C4-2B (cell line): ENCODE results near the gene ZNF652.

Source experiments
- H3K27ac ChIP-seq: fragments of 450-650 bp; 2 replicates; pipeline ENCODE4 v1.5.1; 2017
- ZFX ChIP-seq: fragments of 450-650 bp; IDR thresholded peaks from 2 replicates; pipeline ENCODE4 v1.6.1; 2017
- TF ChIP-seq, protein P1 (sequence below): fragments of 450-650 bp; conservative IDR thresholded peaks from 2 replicates; pipeline ENCODE4 v1.5.1; 2017; ENCODE audit warnings: mild to moderate bottlenecking

The ZNF652 gene

DNA sequence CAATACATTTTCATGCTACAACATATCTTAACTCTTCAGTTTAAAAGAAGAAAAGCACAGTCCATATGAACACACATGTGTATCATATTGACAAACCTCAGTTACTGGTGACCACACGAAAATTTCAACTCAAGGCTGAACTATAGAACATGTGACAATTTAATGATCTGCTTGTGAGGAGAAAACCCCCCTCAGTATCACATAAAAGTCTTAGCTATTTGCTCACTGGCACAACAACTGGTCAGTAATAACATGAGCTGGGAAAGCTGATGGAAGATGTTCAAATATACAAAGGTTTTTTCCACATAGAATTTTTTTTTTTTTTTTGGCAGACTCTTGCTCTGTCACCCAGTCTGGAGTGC lies 19.5 kb downstream of the ZNF652 start:
- TF ChIP-seq, protein P1, sequence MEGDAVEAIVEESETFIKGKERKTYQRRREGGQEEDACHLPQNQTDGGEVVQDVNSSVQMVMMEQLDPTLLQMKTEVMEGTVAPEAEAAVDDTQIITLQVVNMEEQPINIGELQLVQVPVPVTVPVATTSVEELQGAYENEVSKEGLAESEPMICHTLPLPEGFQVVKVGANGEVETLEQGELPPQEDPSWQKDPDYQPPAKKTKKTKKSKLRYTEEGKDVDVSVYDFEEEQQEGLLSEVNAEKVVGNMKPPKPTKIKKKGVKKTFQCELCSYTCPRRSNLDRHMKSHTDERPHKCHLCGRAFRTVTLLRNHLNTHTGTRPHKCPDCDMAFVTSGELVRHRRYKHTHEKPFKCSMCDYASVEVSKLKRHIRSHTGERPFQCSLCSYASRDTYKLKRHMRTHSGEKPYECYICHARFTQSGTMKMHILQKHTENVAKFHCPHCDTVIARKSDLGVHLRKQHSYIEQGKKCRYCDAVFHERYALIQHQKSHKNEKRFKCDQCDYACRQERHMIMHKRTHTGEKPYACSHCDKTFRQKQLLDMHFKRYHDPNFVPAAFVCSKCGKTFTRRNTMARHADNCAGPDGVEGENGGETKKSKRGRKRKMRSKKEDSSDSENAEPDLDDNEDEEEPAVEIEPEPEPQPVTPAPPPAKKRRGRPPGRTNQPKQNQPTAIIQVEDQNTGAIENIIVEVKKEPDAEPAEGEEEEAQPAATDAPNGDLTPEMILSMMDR = no peak
- TF ChIP-seq ZFX = no peak
- H3K27ac ChIP-seq = no peak overlapping the region

DNA sequence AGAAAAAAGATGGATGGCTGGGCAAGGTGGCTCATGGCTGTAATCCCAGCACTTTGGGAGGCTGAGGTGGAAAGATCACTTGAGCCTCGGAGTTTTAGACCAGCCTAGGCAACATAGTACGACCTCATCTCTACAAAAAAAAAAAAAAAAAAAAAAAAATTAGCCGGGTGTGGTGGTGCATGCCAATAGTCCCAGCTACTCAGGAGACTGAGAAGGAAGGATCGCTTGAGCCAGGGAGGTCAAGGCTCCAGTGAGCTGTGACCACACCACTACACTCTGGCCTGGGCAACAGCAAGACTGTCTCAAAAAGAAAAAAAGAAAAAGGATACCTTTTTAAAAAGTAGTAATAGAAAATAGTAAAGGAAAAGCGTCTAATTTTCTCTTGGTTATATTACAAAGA lies 20.7 kb downstream of the ZNF652 start:
- no peak overlapping the region for H3K27ac ChIP-seq
- TF ChIP-seq, protein P1 = no peak
- no peak for TF ChIP-seq ZFX

DNA sequence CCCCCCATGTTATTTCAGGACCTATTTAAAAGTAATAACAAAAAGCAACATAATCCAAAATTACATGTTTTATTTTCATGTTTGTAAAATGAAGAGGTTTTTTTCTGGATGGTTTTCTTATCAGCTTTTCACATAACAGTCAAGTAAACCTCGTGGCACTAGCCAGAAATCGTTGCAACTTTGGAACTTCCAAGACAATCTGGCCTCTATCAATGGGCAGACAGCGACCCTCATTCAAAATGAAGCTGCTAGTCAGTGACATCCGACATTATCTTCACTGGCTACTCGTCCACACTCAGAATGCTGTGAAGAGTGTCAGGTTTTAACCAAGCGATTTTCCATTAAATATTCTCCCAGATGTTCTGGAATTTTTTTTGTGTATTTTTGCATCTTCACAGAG lies 22.7 kb downstream of the ZNF652 start:
- TF ChIP-seq ZFX = no peak
- TF ChIP-seq, protein P1 = no peak

DNA sequence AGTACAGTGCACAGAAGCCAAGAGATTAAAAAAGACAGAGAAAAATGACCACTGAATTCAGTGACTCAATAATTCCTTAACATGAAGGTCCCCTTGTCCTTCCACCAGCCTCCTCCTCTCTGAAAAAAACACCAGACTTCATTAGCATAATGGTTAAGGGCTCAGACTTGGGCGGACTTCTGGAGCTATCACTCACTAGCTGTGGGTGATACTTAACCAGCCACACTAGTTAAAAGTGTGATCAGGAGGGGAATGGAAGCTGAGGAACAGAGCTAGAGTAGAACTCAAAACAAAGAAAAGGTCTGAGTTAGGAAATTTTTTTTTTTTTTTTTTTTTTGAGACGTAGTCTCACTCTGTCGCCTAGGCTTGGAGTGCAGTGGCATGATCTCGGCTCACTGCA lies 23.2 kb downstream of the ZNF652 start:
- H3K27ac ChIP-seq = no peak overlapping the region
- TF ChIP-seq, protein P1 = no peak
- TF ChIP-seq ZFX = no peak

More for the DNA sequence above, 22.7 kb downstream of the ZNF652 start:
- H3K27ac ChIP-seq = no peak overlapping the region

DNA sequence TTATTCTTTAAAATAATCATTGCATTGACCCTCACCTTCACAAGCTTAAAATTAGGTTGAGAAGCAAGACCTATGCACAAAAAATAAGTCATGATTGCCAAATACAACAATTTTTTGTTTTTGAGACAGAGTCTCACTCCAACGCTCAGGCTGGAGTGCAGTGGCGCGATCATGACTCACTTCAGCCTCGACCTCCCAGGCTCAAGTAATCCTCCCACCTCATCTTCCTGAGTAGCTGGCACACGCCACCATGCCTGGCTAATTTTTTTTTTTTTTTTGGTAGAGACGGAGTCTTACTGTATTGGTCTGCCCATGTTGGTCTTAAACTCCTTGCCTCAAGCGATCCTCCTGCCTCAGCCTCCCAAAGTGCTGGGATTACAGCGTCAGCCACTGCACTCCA lies 24.2 kb downstream of the ZNF652 start:
- H3K27ac ChIP-seq = no peak overlapping the region
- TF ChIP-seq, protein P1 = no peak
- TF ChIP-seq ZFX = no peak

DNA sequence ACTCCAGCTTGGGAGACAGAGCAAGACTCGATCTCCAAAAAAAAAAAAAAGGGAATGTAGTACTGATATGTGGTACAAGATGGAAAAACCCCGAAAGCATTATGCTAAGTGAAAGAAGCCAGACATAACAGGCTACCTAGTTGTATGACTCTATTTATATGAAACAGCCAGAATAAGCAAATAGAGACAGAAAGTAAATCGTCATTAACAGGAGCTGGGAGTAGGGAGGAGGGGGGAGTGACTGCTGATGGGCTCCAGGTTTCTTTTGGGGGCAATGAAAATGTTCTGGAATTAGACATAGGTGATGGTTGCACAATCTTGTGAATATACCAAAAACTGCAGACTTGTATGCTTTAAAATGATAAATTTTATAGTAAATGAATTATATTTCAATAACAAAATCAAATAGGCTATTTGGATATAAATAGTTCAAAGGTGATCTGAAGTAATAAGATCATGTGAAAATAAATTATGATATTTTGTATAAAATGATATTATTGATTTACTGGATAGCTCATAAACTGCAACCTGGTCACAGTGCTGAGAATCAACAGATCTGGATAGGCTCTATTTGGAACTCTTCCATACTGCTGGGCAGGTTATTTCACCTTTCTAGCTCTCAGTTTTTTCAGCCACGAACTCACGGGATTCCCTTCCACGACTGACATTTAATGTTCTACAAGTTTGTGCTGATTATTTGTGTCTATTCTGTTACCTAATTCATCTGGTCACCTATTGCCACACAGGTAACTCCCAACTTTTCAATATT lies 27.1 kb downstream of the ZNF652 start:
- H3K27ac ChIP-seq = peak overlapping the region; percentile 61
- TF ChIP-seq, protein P1 = no peak
- no peak for TF ChIP-seq ZFX

DNA sequence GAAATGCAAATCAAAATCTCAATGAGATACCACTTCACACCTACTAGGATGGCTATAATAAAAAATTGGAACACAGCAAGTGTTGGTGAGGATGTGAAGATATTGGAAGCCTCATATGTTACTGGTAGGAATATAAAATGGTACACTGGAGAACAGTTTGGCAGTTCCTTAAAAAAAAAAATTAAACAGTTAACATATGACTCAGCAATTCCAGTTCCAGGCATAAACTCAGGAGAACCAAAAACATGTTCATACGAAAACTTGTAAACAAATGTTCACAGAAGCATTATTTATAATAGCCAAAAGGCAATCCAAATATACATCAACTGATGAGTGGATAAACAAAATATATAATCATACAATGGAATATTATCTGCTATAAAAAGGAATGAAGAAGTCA lies 28.2 kb downstream of the ZNF652 start:
- TF ChIP-seq, protein P1 = no peak
- no peak for TF ChIP-seq ZFX
- peak overlapping the region; percentile 61 for H3K27ac ChIP-seq
